GM04503 (cell line): ENCODE measurements around the gene UGT1A4.

Experiments used
- DNase-seq: peaks from one replicate; pipeline ENCODE4 v3.0.0-alpha.2; 2012; ENCODE audit warnings: low read depth

Gene UGT1A4

DNA sequence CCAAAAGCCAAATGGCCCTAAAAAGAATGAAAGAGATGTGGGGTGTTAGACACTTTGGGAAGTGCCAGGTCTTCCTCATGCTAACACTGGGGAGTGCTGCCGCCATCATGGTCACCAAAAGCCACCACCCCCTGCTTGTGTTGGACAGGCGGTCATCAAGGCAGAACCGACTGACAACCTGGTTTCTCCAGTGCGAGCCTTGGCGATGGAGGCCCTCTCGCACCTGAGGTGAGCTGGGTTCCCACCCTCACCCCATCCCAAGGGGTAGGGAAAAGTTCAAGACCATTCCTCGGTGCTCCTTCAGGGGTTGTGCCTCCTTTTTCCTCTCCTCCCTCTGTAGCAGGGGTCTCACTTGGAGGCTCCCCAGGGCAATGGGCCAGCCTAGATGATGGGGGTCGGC, 93.2 kb downstream of the UGT1A4 start:
- DNase-seq = no peak

DNA sequence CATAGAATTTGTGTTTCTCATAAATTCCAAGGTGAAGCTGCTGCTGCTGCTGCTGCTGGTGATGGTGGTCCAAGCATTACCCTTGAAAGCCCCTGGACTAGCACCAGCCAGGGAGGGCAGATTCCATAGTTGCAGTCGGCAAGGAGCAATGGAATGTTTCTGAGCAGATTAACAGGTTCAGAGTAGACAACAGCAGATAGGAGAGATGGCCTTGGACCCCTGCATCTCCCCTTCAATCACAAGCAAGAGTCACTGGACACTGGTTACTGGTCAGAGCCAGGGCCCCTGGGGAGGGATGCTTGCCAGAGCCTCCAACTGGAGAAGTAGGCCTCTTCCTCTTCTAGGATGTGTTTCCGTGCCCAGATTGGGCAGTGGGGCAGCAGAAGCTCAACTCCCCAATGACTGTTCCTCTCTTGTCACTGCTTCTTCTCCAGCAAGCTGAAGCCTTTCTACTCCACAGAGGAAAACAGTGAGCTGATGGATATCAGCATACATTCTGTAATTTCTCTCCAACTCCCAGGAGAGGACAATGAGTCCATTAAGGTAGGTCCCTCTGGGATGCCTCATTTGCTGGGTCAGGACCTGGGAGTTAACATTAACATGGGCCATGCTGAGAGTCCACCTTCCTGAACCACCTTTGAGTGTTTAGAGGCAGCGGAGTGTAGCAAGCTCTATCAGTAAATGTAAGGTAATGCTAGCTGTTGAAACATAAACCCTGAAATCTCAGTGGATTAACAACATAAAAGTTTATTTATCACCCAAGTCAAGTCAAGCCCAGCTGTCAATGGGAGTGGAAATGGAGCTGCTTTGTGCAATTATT, 94.9 kb downstream of the UGT1A4 start:
- DNase-seq = no peak

DNA sequence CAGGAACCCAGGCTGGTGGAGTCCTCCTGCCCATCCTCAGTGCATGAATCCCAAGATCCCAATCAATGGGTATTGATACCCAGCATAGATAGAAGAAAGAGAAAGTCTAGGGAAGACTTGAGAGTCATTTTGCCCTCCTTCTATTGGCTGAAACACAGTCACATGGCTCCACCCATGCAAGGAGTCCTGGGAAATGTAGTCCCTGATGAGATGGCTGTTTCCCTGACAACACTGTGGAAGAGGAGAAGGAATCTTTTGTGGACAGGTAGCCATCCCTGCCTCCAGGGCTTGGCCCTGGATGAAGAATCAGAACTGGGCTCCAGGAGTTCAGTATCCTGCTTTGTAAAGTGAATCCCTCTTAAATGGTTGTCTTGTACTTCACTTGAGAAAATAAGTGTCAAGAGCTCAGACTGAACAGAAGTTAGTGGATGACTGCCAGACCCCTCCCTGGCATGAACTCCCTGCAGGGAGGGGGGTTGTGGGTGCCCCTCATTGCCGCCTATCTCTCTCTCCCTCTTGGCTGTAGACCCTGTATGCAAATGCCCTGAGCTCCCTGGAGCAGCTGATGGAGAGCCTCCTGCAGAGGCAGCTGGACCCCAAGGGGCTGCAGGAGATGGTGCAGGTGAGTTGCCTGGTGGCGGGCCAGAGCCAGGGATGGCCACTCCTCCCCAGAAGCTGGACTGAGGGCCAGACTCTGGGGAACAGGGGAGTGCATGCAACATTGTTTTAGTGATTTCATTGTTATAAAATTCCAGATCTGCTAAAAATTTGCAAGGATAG, 95.7 kb downstream of the UGT1A4 start:
- DNase-seq = no peak

DNA sequence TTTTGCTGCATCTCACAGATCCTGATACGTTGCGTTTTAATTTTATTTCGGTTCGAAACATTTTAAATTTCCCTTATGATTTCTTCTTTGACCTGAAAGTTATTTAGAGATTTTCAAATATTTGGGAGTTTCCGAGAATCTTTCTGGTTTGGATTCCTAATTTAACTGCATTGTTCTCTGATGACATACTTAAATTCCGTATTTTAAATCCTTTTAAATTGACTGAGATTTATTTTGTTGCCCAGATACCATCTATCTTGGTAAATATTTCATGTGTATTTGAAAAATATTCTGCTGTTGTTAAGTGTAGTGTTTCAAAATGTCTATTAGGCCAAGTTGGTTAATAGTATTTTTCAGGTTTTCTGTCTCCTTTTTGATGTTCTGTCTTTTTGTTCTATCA, 97.3 kb downstream of the UGT1A4 start:
- DNase-seq = no peak

DNA sequence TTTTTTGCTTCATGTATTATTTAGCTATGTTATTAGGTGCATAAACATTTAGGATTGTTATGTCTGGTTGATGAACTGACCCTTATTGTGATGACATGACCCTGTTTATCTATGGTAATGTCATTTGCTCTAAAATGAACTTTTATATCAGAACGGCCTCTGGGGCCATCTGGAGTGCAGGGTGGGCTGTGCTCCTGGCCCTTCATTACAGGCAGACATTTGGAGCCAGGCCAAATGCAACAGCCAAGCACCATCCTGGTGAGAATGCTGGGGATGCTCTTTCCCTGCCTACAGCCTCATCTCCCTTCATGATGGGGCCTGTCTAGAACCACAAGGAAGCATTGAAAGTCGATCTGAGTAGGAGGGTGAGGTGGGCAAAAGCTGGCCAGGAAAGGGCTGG, 97.8 kb downstream of the UGT1A4 start:
- DNase-seq = no peak

DNA sequence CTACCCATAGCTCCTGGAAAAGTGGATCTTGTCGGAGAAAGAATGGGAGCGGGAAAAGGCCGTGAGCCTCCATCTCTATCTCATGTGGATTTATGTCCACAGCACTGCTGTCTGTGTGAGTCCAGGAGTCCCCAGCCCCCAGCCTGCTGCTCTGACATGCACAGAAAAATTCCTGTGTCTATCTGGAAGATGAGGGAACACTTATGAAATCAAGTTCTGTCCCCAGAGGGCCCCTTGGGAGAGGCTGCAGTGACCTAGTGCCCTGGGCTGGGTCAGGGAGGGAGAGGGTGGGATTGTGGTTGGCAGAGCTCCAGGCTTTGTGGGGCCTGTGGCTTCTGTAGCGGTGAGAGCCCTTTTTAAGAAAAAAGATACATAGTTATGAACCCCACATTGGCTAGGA, 98.2 kb downstream of the UGT1A4 start:
- no peak for DNase-seq

DNA sequence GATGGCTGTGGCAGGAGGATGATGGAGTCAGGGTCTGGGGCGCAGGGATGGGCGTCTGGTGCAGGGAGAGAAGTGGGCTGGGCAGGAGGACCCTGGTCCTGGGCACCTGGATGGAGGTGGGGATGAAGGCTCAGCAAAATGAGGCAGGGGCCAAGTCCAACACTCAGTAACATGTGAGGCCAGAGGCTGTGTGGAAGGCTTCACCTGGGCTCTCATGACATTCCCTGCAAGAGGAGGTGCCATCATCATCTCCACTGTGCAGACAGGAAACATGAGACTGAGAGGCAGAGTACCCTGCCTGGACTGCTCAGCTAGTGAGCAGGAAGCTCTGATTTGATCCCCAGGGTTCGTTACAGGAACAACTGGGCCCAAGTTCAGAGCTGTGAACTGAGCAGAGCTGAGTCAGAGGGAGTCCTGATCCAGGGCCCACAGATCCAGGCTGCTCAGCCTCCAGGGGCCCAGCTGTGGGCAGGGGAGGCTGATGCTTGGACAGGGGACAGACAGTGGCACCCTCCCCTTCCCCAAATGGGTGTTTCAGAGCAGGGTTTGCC, 98.9 kb downstream of the UGT1A4 start:
- DNase-seq = no peak

DNA sequence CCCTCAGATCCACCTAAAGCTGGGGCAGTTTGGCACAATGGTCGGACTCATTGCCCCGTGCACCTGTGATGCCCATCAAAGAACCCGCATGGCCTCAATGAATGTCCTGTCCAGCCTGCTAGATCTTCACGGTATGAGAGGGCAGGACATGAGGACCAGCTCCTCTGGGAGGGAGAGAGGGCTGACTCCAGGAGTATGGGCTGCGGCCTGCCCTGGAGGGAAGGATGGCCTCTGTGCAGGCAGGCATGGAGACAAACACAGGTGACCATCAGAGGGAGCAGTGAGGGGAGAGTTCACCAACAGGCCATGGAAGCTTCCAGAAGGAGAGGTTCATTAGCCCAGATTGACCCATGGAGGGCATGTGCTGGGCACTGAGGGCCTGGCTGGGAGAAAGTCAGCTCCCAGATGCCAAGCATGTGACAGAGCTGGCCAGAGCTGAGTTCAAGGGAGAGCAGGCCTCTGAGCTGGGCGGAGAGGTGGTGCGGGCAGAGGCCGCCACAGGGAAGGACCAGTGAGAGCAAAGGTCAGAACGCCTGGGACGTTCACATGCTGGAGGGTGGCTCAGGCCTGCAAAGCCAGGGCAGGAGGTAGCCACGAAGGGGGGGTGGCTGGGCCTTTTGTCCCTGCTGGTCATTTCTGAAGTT, 99.6 kb downstream of the UGT1A4 start:
- no peak for DNase-seq

DNA sequence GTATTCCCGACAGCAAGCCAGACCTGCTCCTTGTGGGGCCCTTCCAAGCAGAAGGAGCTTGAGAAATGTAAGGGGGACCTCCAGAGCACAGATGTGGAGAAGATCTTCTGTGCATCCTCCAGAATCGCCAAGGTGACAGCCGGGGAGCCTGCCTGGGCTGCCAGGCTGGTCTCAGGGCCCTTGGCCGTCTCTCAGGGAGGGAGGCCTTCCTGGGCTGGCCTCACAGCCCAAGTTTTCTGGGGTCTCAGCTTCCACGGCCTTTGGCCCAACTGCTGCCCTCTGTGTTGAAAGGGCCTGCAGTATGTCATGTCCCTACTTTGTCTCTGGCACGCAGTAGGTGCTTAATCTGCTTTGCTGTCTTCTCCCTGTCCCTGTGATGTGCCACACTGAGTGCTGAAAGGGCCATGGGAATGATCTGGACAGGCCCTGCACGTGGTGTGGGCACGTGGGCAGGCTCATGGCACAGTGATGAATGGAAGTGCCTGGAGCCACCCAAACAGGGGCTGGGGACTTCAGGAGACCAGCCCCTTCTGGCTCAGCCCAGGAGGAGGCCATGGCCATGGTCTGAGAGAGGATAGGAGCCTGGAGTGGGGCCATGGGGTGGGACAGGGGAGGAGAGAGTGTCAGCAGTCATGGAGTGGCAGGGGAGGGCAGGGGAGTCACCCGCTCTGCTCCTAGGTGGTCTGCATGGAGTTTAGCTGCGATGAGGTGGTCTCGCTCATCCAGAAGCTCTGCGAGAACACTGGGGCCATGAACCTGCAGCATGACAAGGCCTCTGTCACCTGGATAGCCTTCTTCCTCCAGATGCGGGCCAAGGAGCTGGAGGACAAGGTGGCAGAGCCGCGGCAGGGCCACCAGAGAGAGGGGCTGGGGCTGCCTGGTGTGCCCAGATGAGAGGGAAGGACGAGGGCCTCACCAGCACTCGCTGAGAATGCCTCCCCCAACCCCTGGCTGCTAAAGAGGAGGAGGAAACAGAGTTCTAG, 100.4 kb downstream of the UGT1A4 start:
- DNase-seq = no peak

DNA sequence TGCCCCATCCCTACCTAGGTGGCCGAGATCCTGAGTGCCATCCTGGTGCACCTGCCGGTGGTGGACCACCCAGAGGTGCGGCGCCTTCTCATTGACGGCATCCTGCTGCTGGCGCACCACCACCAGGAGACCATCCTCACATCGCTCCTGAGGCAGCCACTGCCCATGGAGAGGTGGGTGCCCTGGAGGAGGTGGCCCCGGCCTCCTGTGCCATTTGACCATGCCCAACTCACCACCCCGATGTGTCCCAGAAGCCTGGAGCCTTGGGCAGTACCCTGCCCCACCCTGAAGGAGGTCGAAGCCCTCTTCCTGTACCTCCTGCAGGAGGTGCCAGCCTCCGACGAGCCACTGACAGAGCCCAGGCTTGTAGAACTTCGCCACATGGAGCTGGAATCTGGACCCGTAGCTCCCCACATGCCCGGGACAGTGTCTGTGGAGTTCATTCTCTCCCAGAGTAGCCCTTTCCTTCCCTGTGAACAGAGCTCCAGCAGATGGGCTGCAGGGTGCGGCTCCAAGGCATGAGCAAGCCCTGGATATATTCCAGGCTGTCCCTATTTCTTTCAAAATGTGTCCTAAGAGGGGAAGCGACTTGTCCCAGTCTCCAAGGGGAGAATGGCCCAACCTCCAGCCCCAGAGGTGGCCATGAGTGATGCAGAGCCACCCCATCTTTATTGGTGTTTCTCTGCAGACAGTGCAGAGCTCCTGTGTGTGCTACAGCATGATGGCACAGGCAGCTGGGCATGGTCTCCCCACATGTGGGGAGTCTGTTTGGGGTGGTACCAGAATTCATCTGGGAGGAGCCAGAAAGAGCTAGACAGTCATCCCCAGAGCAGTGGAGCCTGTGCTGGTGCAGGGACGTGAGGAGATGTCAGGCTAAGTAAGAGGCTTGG, 101.6 kb downstream of the UGT1A4 start:
- no peak for DNase-seq

DNA sequence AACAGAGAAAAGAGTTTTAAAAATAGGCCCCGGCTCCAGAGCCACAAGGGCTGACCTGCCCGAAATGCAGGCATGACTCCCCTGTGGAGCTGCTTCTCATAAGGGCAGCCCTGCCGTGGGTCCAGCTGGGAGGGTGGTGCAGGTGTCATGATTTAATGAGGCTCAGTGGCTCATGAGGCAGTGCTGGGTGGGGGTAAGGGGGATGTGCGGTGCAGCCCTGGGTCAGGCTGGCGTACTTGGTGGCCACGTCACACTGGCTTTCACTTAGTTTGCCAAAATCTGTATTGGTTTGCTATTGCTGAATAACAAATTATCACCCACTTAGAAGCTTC, 102.2 kb downstream of the UGT1A4 start:
- DNase-seq = no peak

DNA sequence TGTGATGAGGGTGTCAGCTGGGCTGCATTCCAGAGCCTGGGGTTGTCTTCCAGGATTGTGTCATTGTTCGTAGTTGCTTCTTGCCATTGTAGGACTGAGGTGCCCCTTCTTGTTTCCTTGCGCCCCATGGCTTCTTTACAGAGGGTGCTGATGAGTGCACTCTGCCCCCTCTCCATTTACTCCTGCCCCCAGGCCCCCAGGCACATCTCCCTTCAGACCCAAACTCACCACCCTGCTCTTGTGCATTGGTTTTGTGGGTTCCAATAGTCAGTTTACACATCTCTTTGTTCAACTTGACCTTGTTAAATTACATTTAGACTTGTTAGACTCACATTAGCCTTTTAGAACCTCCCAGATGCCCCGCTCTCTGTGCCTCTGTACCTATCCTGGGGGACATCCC, 102.7 kb downstream of the UGT1A4 start:
- DNase-seq = no peak

DNA sequence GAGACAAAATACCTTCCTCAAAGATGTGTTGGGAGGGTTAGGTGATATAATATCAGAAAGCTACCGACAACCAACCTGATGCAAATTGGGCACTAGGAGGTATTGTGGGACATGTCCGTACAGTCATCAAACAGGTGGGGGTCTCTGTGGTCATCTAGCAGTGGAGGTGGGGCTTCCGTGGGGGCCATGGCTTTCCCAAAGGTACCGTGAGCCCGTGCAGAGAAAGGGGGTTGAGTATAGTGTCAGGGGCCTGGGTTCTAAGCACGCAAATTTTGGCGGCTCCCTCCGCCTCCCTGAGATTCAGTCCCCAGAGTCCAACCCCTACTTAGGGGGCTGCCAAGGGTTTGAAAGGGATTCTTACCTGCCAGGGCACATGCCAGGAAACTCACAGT, 103.2 kb downstream of the UGT1A4 start:
- DNase-seq = no peak

DNA sequence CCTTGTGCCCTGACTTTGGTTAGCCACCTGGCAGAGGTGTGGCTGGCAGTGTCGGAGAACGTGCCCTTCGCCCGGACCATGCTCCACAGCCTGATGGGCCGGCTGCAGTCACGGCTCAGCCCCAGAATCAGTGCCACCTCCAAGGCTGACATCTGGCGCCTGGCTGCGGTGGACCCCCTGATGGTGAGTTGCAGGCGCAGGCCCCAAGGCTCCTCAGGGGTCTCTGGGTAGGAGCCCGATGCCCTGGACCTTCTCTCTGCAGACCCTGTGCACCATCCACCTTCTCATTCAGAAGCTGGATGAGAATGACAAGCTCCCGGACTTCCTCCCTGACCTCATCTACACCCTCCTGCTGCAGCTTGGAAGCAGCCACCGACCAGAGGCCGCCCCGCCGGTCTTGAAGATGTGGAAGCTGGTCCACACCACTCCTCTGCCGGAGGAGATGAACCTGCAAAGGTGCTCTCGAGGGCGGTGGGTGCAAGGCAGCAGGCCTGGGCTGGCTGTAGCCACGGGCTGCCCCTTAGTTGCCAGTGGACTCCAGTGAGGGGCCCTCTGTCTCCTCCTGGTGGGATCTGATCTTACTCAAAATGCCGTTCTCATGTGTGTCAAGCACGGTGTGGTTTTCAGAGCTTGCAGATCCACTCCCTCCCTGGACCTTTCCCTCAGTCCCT, 103.7 kb downstream of the UGT1A4 start:
- DNase-seq = no peak
